ENCODE measurements around the gene RAET1E. TPM values are rescaled to one million over a fixed set of nuclear protein-coding genes. Genes with fewer than 3 reads are reported as not detected.
"Not testable (repeated sequence)": the region's sequence is repeated elsewhere in the genome, so short reads cannot be mapped to it uniquely, and the experiment has no call there.

RAET1E gene
- total and polyA plus RNA-seq, 7 donors, result 0.04 to 17.2 (median 3.1) TPM

- 76 to 86% (median 79%) methylated on average over 9 of the region's 9 CpGs for WGBS, 3 donors
- Histone ChIP-seq H3K36me3 (ENCODE audit: insufficient read depth in 1 of 2, low read depth in 1 of 2) (no peaks in the 10 kb centered on the region), H3K9me3 (no peaks in the 10 kb centered on the region), H3K4me3 (no peak overlapping the region), H3K4me1 (no peaks in the 10 kb centered on the region), H3K27me3 (ENCODE audit: insufficient read depth in 3 of 3, low read length in 2 of 3) (peaks cover 0 to 21% (median 4%) of the 10 kb centered on the region in 3 donors), H3K27ac (no peak overlapping the region)
- TF ChIP-seq CTCF (IDR thresholded peaks at IDR 0.05), result no peak
- DNase-seq, result peak in 1 of 2 donors; percentile 29
- intact Hi-C loops (cut with DNase I), result loop anchor here in 1 of 2 donors (10.0 kb wide), 1 partner anchor 180 kb away; the partner anchor contains the start of genes NUP43 and PCMT1
- ATAC-seq, result no peak
Measured at GRCh38 chr6:149924206-149924932, 26.5 kb upstream of the RAET1E start.

- Histone ChIP-seq H3K36me3 (ENCODE audit: insufficient read depth in 1 of 2, low read depth in 1 of 2) (no peaks in the 10 kb centered on the region), H3K9me3 (no peaks in the 10 kb centered on the region), H3K4me1 (no peaks in the 10 kb centered on the region), H3K27me3 (ENCODE audit: insufficient read depth in 3 of 3, low read length in 2 of 3) (peaks cover 0 to 12% (median 4%) of the 10 kb centered on the region in 3 donors), H3K4me3 (peak overlapping the region; percentile 70), H3K27ac (no peak overlapping the region)
- peak in 1 of 2 donors; percentile 26 for DNase-seq
- no peak for TF ChIP-seq CTCF (IDR thresholded peaks at IDR 0.05)
- intact Hi-C loops (cut with DNase I), result loop anchor here (2.0 to 10.0 kb wide), 2 partner anchors 83 to 179 kb away; partner anchors contain the start of genes NUP43 (in 1 of the 2) and PCMT1 (in 1 of the 2)
- WGBS, 3 donors, result 29 to 32% (median 31%) methylated on average over 33 of the region's 33 CpGs
- no peak for ATAC-seq
Measured at GRCh38 chr6:149923327-149923986, 25.5 kb upstream of the RAET1E start.

GRCh38 chr6:149922642-149923326 lies 24.9 kb upstream of the RAET1E start, which contains the start of gene RAET1G:
Gene RAET1G, minus strand, starts transcription at chr6:149923121. Its CDS starts 111 bp downstream, at chr6:149923010.
- intact Hi-C loops (cut with DNase I), result loop anchor here (2.0 to 10.0 kb wide), 2 partner anchors 82 to 178 kb away; partner anchors contain the start of genes NUP43 (in 1 of the 2) and PCMT1 (in 1 of the 2)
- Histone ChIP-seq H3K9me3 (no peaks in the 10 kb centered on the region), H3K36me3 (ENCODE audit: insufficient read depth in 1 of 2, low read depth in 1 of 2) (no peaks in the 10 kb centered on the region), H3K4me3 (peak within 1 kb of the TSS; percentile 70), H3K27me3 (ENCODE audit: insufficient read depth in 3 of 3, low read length in 2 of 3) (peaks cover 0 to 12% (median 4%) of the 10 kb centered on the region in 3 donors), H3K27ac (no peak within 1 kb of the TSS), H3K4me1 (no peaks in the 10 kb centered on the region)
- WGBS, 3 donors, result 1% methylated on average over 36 to 40 of the region's 40 CpGs
- TF ChIP-seq CTCF (IDR thresholded peaks at IDR 0.05), result no peak
- DNase-seq (peak; percentile 90 to 93), ATAC-seq (peak; percentile 74 to 85 (median 80))

GRCh38 chr6:149922091-149922490 lies 24.2 kb upstream of the RAET1E start:
- not testable (repeated sequence) for ATAC-seq; H3K9me3 ChIP-seq; H3K4me3 ChIP-seq; H3K36me3 ChIP-seq (ENCODE audit: insufficient read depth in 1 of 2, low read depth in 1 of 2); H3K4me1 ChIP-seq; H3K27ac ChIP-seq
- H3K27me3 ChIP-seq (ENCODE audit: insufficient read depth in 3 of 3, low read length in 2 of 3), result peaks cover 0 to 12% (median 4%) of the 10 kb centered on the region in 3 donors
- peak in 1 of 2 donors; percentile 20 for DNase-seq
- intact Hi-C loops (cut with DNase I), result loop anchor here (2.0 to 10.0 kb wide), 2 partner anchors 81 to 177 kb away; partner anchors contain the start of genes NUP43 (in 1 of the 2) and PCMT1 (in 1 of the 2)
- 42 to 53% (median 45%) methylated on average over 5 of the region's 5 CpGs for WGBS, 3 donors
